KG1 (cell line): Measurements from ENCODE around the gene ASAP2.

Experiments
- DNase-seq: peaks from one replicate; lab custom pipeline; 2025; lab: John Stamatoyannopoulos, UW

Gene ASAP2

GRCh38 chr2:9205963-9206948 is at the start of gene ASAP2:
TSS of gene ASAP2 (plus strand) at chr2:9206812. CDS start at chr2:9207105, 293 bp downstream.
- DNase-seq = no peak

DNA sequence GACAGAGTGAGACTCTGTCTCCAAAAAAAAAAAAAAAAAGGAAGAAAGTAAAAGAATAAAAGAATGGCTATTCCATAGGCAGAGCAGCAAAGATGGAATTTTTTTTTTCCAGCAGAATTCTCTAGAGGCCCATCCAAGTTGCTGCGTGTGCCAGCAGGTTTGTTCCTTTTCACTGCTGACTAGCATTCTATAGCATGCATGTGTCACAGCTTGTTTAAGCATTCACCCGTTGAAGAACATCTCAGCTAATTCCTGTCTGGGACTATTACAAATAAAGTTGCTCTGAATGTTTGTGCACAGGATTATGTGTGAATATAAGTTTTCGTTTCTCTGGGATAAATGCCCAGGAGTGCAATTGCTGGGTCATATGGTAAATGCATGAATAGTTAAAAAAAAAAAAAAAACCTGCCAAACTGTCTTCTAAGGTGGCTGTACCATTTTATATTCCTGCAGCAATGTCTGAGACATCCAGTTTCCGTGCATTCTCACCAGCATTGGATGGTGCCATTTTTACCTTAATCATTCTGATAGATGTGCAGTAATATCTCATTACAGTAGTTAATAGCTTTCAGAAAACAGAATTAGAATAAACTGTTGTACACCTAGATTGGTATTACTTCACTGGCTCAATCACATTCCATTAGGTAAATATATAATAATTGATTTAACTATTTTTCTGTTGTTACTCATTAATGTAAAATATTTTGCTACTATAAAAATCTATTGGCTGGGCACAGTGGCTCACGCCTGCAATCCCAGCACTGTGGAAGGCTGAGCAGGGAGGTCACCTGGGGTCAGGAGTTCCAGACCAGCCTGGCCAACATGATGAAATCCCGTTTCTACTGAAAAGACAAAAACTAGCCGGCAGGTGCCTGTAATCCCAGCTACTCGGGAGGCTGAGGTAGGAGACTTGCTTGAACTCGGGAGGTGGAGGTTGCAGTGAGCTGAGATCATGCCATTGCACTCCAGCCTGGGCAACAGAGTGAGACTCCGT is 47.5 kb upstream of the ASAP2 start:
- DNase-seq = no peak

- no peak for DNase-seq
Observed at GRCh38 chr2:9160732-9161131, 45.9 kb upstream of the ASAP2 start.

- no peak for DNase-seq
Observed at GRCh38 chr2:9162841-9163240, 43.8 kb upstream of the ASAP2 start.

DNA sequence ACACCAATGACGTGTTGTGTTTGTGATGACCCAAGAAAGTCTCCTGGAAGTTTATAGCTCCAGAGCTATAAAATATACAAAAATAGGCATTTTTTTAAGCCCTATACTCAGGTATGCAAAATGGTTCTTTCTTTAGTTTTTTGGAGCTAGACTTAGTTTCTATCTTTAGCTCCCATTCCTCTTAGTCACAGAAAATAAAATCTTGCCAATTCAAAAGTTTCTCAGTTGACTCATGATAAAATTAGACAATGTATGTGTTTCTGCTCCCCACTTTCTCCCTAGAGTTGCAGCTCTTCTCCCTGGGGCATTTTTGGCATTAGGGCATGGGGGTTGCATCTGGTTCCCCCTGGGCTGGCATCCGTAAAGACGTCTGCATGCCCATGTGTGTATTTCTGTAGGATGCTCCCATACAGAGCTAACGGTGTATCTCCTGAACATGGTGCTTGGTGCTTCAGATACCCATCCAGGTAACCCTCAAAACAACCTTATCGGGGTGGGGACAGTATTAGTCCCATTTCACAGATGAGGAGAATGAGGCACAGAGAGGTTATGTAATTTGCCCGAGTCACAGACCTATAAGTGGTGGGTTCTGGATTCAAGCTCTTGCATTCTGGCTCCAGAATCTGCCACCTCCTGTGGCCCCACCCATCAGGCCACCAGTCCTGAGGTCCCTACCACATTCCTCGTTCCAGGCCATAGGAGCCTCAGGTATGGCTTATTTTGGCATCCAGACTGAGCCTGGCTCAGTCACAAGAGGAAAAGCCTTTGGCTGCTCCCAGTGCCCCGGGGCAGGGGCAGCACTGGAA is 43.1 kb upstream of the ASAP2 start:
- no peak for DNase-seq

DNA sequence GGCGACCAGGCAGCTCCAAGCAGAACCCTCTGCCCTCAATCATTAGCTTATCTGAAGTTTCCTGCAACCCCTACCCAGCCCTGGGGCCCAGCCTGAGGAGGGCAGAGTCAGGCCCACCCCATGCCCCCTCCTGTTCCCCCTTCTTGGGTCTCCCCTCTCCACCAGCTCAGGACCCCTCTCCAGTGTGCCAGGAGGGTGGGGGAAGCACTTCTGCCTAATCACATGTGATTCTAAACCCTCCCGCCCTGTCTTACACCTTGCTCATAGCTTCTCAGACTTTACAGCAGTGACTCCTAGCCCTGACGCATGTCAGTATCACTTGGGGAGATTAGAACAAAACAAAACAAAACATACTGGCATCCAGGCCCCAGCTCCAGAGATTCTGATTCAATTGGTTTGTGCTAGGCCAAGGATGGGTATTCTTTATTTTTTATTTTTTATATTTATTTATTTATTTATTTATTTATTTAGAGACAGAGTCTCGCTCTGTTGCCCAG is 42.5 kb upstream of the ASAP2 start:
- DNase-seq = no peak

- no peak for DNase-seq
Observed at GRCh38 chr2:9165625-9166024, 41.0 kb upstream of the ASAP2 start.

DNA sequence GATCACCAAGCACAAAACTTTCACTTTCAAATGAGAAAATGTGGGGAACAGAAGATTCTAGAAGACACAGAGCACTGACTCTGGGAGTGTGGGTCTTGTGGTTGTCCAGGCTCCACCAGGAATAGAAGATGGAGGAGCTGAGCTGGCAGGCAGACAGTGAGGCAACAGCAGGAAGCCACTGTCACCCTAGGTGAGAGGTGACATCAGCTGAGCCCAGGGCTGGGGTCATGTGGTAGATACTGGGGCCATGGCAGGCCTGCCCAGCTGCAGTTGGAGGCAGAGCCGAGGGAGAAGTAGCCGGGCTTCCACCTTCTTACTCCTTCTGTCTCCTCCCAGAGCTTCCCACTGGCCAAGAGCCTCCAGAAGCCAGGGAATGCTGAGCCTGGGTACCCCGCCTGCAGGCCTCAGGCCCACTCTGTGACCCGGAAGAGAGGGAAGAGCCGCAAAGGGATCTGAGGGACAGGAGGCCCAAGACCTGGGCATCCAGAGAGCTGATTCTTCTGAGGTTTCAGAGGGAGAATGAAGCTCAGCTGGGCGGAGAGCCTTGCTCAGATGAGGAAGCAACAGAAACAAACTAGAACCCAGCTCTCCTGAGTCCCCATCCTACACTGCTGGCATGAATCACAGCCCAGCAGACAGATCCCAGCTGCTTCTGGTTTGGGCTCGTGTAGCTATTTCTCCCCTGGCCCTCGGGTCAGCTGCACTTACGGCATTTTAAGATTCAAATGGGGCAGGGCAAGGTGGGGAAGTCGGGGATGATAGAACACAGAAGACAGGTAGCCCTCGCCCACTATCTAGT is 39.8 kb upstream of the ASAP2 start:
- no peak for DNase-seq

DNA sequence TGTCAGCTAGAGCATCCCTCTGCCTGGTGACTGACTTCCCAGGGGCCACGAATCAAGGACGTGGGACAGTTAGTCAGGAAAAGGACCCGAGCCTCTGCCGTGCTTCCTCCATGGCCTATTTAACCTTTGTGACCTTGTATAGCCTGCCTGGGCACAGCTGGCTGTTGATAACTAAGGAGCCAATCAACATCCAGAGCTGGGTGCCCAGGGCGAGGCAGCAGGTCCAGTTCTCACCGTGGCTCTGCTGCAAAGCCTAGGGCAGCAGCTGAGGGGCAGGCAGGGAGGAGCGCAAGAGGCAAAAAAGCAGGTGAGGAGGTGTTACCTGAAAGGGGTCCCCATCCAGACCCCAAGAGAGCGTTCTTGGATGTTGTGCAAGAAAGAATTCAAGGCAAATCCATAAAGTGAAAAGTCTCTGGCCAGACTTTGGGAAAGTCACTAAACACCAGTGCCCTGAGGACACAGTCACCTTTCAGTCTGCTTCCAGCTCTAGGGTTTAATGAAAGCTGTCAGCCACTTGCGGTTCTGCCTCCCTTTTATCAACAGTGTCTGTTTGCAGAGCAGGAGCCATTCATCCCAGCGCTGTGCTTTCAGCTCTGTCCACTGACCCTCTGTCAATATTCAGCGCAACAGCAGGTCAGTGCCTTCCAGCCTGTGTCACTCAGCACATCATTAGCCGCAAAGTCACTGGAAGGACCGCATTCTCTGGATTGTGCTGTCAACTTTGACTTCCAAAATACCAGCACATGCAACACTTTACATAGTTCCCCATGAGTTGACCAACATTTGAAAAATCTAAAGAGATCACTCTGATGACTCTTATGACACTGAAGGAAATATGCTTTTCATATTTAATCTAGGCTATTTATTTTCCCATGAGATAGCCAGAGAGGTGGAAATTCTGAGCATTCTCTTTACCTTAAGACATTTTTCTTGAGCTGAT is 38.6 kb upstream of the ASAP2 start:
- no peak for DNase-seq

GRCh38 chr2:9168821-9169221 is 37.8 kb upstream of the ASAP2 start:
- no peak for DNase-seq

- DNase-seq = no peak
Observed at GRCh38 chr2:9169349-9170107, 37.1 kb upstream of the ASAP2 start.

DNA sequence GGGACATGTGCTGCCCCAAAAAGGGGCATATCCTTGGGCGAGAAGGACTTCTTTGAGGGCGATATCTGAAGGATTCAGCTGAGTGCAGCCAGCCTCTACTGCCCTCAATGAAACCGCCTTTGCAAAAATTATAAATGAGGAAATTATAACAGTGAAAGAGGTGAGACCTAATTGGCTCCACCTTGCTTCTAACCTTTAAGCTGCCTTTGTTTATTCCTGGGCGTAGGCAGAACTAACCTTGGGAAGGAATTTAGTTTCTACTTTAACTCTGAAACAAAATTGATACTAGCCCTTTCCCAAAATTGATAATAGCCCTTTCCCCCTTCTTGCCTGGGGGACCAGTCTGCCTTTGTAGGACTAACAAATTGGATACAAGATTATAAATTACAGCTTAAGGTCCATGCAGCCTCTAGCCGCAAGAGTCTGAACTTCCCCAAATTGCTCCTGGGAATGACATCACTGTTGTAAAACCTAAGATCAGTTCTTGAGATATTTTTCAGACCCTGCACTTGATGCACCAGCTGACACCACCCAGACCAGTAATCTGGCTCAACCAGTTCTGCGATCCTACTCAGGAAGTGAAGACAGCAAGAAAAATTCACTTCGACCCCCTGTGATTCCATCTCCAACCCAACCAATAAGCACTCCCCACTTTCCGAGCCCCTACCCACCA is 36.0 kb upstream of the ASAP2 start:
- no peak for DNase-seq

DNA sequence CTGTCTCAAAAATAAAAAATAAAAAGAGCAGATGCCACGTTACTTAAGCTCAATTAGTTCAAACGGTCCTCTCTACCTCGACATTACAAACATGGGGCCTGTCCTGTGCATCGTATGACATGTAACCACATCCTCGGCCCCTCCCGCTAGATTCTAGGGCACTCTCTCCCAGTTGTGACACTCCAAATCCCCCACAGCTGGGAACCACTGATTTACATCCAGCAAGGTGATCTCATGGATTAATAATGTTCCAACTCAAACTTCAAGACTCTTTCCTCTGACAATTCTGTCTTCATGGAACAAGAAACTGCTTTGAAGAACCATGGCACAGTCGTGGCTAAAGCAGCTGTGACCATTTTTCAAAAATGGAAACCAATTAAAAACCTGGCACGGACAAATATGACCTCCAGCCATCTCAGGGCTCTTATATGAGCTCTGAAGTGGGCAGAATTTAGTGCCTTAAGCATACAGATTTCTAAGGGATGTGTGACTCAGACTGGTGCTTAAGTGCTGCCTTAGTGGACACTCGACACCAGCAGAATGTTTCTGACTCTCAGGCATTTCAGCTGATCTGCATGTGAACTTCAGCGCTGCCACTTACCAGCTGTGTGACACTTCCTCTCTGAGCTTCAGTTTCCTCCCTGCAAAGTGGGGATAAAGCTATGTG is 31.7 kb upstream of the ASAP2 start:
- no peak for DNase-seq

GRCh38 chr2:9178110-9178903 is 28.3 kb upstream of the ASAP2 start:
- no peak for DNase-seq

DNA sequence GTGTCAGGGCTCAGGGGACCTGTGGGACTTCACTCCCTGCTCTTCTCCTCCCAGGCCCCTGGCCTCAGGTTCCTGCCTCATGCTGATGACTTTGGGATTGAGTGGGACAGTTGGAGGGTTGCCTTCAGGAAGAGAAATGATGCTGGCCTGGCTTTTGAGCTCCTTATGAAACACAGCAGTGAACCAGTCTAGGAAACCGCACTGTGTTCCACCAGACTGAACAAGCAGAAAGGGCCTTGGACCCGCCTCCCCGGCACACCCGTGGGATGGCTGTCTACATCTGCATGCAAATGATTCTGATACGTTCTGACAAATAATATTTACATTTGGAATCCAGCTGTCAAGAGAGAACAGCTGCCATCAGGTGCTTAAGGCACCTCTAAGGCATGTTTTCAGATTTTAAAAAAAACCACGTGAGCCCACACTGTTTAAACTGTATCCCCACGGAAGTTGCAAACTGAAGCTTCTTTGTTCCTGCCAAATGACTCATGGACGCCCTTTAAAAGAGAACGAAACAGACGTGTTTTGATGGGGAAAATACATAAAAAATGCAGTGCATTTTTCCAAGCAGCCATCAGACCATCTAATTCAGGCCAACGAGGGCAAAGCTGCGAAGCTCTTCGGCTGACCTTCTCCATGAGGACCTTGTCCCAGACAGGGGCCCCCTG is 27.6 kb upstream of the ASAP2 start:
- DNase-seq = no peak

DNA sequence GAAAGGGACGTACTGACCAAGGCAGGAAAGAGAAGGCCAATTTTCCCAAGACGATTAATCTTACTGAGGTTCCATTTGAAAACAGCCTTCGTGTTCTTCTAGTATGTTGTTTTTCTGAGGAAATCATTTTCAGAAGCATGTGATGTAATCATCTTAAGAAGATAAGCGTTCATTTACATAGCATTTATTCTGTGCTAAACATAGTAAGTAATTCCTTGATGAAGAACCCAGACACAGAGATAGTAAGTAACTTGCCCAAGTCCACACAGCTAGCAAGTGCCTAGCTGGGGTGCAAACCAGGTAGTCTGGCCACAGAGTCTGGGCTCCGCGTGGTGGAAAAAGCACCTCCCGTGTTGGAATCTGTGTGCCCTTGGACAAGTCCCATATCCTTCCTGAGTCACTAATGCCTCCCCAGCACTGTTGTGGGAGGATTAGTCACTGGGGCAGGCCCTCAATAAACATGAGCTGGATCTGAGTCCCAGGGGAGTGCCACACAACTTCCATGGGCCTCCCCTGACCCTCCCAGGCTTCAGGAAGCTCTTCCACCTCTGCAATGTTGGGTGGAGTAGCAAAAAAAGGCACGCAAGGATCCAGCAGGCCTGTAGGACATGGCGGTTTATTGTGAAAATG is 26.9 kb upstream of the ASAP2 start:
- no peak for DNase-seq
